Suprapubic skin (tissue), 4 donors: ENCODE results near the gene COL25A1. TPM values are rescaled to one million over a fixed set of nuclear protein-coding genes. Genes with fewer than 3 reads are reported as not detected.

ENCODE experiments used
- DNase-seq, 2 donors: peaks; one replicate each; pipeline ENCODE4 v3.0.0-alpha.2; 2019; ENCODE audit warnings: low spot score in 2 of 2
- H3K27ac ChIP-seq: fragments of 200-600 bp; sonication (generic); one replicate; pipeline ENCODE4 v1.5.1; 2019
- H3K27me3 ChIP-seq: fragments of 200-600 bp; sonication (generic); one replicate; pipeline ENCODE4 v1.5.1; 2019
- H3K36me3 ChIP-seq: fragments of 200-600 bp; sonication (generic); one replicate; pipeline ENCODE4 v1.5.1; 2019
- H3K4me1 ChIP-seq: fragments of 200-600 bp; sonication (generic); one replicate; pipeline ENCODE4 v1.5.1; 2019
- H3K4me3 ChIP-seq: fragments of 200-600 bp; sonication (generic); one replicate; pipeline ENCODE4 v1.5.1; 2019; ENCODE audit warnings: mild to moderate bottlenecking
- H3K9me3 ChIP-seq: fragments of 200-600 bp; sonication (generic); one replicate; pipeline ENCODE4 v1.5.1; 2019
- EP300 ChIP-seq: sonication (generic); formaldehyde crosslinking; IDR thresholded peaks from one replicate; pipeline ENCODE4 v1.6.1; 2017; ENCODE audit warnings: antibody characterized with exemption
- POLR2A ChIP-seq, 2 donors: fragments of 450-650 bp; IDR thresholded peaks; one replicate each; pipeline ENCODE4 v1.6.1; 2017; ENCODE audit warnings: antibody characterized with exemption in 2 of 2, mild to moderate bottlenecking in 2 of 2, moderate library complexity in 2 of 2
- POLR2AphosphoS5 ChIP-seq, 3 donors: sonication (generic); formaldehyde crosslinking; IDR thresholded peaks; one replicate each; pipeline ENCODE4 v1.6.1; 2017; ENCODE audit warnings: antibody characterized with exemption in 3 of 3
- WGBS: methylation state at CpG from one replicate; pipeline ENCODE4 v1.1.5; 2018; 5-methylcytosine and 5-hydroxymethylcytosine counted together
- total RNA-seq, 4 donors: library from RNA; depleted of rRNA; stranded (reverse); fragments of >200 nt; gene quantifications; one replicate each; pipeline ENCODE4 v1.1.0, GENCODE V29; 2016
- TF ChIP-seq, protein P1 (sequence below), 2 donors: fragments of 200-600 bp in 1 of 2; fragments of 450-650 bp in 1 of 2; sonication (generic) in 1 of 2; IDR thresholded peaks; one replicate each; pipeline ENCODE4 v1.5.1; 2016 to 2019; ENCODE audit warnings: antibody characterized with exemption in 2 of 2, mild to moderate bottlenecking in 1 of 2, moderate library complexity in 1 of 2

Gene COL25A1
- total RNA-seq, 4 donors from 2014 or later, result 0.30 to 1.4 (median 1.0) TPM

DNA sequence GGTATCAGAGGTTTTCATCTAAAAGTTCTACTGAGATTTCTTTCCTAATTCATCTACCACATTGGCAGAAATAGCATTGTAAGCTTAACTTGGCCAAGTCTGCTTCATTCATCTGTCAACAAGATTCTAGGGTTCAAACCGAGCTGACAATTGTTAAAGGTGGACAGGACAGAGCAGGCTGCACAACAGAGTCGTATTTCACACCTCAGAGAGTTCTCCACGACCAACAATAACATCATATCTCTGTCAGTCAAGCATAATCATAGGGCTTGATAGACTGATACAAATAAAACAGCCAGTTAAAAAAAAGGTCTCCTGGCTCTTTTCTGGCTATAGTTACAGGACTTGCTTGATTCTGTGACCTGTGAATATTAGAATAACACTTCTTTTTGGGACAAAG lies 259.2 kb downstream of the COL25A1 start:
- TF ChIP-seq POLR2A (IDR thresholded peaks at IDR 0.05) (no peak), EP300 (no peak), POLR2AphosphoS5 (IDR thresholded peaks at IDR 0.05) (no peak)
- TF ChIP-seq, protein P1, sequence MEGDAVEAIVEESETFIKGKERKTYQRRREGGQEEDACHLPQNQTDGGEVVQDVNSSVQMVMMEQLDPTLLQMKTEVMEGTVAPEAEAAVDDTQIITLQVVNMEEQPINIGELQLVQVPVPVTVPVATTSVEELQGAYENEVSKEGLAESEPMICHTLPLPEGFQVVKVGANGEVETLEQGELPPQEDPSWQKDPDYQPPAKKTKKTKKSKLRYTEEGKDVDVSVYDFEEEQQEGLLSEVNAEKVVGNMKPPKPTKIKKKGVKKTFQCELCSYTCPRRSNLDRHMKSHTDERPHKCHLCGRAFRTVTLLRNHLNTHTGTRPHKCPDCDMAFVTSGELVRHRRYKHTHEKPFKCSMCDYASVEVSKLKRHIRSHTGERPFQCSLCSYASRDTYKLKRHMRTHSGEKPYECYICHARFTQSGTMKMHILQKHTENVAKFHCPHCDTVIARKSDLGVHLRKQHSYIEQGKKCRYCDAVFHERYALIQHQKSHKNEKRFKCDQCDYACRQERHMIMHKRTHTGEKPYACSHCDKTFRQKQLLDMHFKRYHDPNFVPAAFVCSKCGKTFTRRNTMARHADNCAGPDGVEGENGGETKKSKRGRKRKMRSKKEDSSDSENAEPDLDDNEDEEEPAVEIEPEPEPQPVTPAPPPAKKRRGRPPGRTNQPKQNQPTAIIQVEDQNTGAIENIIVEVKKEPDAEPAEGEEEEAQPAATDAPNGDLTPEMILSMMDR (IDR thresholded peaks at IDR 0.05), result no peak
- DNase-seq, result no peak
- WGBS, result 69% methylated on average over 3 of the region's 3 CpGs
- no peak overlapping the region for H3K27ac ChIP-seq
- H3K36me3 ChIP-seq, result no peaks in the 10 kb centered on the region
- no peak overlapping the region for H3K4me3 ChIP-seq
- H3K9me3 ChIP-seq, result no peaks in the 10 kb centered on the region
- H3K27me3 ChIP-seq, result no peaks in the 10 kb centered on the region
- peaks cover 11% of the 10 kb centered on the region for H3K4me1 ChIP-seq

DNA sequence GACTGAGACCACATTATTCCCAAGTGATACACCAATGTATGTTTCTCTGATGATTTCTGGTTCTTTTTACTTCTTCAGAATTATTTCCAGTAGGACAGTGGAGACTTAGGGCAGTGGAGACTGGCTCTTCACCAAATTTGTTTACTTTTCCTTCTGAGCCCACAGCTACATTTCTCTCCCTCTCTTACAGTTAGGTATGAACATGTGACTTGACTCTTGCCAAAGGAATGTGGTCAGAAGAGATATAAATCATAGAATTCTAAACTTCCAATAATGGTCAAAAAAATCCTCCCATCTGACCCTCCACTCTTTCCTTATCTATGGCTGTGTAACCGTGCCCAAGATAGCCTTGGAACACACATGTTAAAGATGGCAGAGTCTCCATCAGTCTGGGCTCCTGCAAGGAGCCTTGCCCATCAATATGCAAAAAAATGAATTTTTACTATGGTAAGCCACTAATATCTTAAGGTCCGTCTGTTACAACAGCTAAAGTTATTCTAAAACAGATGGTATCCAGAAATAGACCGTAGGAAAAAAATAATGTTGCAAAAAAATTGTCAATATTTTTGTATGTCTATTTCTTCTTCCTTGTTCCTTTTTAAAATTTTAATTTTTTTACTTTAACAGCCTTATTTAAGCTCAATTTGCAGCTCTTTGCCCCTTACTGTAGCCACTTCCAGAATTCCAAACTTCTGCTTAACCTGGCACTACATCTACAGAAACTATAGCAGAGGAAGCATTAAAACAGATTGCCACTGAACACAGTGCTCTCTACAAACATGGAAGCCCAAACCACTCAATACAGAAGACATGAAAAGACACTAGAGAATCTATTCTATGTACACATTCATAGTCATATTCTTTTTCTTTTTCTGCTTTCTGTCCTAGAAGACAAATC lies 260.7 kb downstream of the COL25A1 start:
- 84% methylated on average over 3 of the region's 3 CpGs for WGBS
- TF ChIP-seq, protein P1 (IDR thresholded peaks at IDR 0.05), result no peak
- H3K4me3 ChIP-seq, result no peak overlapping the region
- H3K27ac ChIP-seq, result no peak overlapping the region
- H3K27me3 ChIP-seq, result no peaks in the 10 kb centered on the region
- H3K9me3 ChIP-seq, result no peaks in the 10 kb centered on the region
- H3K36me3 ChIP-seq, result no peaks in the 10 kb centered on the region
- no peak for DNase-seq
- peaks cover 4% of the 10 kb centered on the region for H3K4me1 ChIP-seq

DNA sequence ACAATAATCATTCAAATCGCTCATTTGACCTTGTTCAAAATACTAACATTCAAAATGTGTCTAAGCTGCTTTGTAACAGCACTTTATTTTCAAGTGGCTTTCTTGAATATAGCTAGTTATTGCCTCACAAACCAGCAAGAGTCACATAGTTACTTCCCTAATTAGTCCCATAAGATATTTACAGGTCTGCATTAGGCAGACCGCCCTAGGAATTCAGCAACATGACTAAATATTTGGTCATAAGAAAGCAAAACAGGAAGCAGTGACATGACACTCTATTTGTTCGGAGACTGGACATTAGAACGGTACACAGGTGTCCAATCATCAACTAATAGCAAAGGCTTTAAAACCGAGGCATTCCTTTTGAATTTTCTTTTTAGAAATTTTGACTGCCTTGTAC lies 262.0 kb downstream of the COL25A1 start:
- Histone ChIP-seq H3K27ac (no peak overlapping the region), H3K36me3 (no peaks in the 10 kb centered on the region), H3K27me3 (no peaks in the 10 kb centered on the region), H3K4me3 (no peak overlapping the region), H3K9me3 (no peaks in the 10 kb centered on the region), H3K4me1 (no peaks in the 10 kb centered on the region)
- TF ChIP-seq, protein P1 (IDR thresholded peaks at IDR 0.05), result no peak
- TF ChIP-seq EP300 (no peak), POLR2AphosphoS5 (IDR thresholded peaks at IDR 0.05) (no peak), POLR2A (IDR thresholded peaks at IDR 0.05) (no peak)
- no peak for DNase-seq
- WGBS, result 87% methylated on average over 5 of the region's 5 CpGs

DNA sequence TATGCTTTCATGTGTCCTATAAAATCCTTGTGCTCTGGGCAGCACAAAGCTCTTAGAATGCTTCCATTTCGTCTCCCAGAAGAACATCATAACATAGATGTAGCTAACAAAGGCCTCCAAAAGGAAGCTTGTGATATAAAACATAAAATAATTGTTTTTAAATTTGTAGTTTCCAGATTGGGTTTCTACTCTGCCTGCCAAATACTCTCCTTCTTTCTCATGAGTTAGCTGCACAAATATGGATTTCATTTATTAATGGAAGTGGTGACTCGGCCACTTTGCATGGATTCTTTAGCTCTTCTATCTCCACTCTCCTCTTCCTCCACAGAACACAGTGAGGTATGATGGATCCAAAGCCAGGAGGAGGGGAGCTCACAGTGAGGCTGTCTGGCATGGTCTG lies 265.4 kb downstream of the COL25A1 start:
- no peak for TF ChIP-seq POLR2A (IDR thresholded peaks at IDR 0.05)
- TF ChIP-seq EP300, result no peak
- no peak for TF ChIP-seq POLR2AphosphoS5 (IDR thresholded peaks at IDR 0.05)
- TF ChIP-seq, protein P1 (IDR thresholded peaks at IDR 0.05), result no peak
- WGBS, result 55% methylated on average over 2 of the region's 2 CpGs
- Histone ChIP-seq H3K9me3 (no peaks in the 10 kb centered on the region), H3K27ac (no peak overlapping the region), H3K36me3 (no peaks in the 10 kb centered on the region), H3K4me3 (no peak overlapping the region), H3K27me3 (no peaks in the 10 kb centered on the region), H3K4me1 (no peaks in the 10 kb centered on the region)
- no peak for DNase-seq

DNA sequence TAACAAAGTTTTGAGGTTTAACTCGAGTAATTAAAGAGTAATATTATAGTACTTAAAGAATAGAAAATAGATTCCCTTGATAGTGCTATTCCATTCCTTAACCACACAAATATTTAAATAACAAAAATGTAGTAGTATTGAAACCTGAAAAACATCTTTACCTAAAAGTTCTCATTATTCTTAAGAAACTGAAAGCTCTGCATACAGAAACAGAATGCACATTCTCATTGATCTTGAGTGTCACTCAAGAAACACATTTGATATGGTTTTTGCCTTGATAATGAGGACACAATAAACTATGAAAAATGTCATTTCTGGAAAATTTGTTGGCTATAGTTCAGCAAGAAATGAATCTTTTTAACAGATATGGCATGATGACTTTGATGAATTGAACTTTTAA lies 268.5 kb downstream of the COL25A1 start:
- Histone ChIP-seq H3K4me3 (no peak overlapping the region), H3K36me3 (no peaks in the 10 kb centered on the region), H3K27me3 (no peaks in the 10 kb centered on the region), H3K4me1 (no peaks in the 10 kb centered on the region), H3K9me3 (no peaks in the 10 kb centered on the region), H3K27ac (no peak overlapping the region)
- WGBS, result 83% methylated on average over 1 of the region's 1 CpG
- DNase-seq, result no peak
- TF ChIP-seq POLR2AphosphoS5 (IDR thresholded peaks at IDR 0.05), result no peak
- no peak for TF ChIP-seq POLR2A (IDR thresholded peaks at IDR 0.05)
- TF ChIP-seq EP300, result no peak
- TF ChIP-seq, protein P1 (IDR thresholded peaks at IDR 0.05), result no peak
